COLO668 (cell line): ENCODE measurements around the gene ALDH1L2.

ENCODE experiments used
- DNase-seq: peaks from one replicate; lab custom pipeline; 2025; ENCODE audit not compliant: unreplicated experiment; lab: John Stamatoyannopoulos, UW

ALDH1L2 gene

DNA sequence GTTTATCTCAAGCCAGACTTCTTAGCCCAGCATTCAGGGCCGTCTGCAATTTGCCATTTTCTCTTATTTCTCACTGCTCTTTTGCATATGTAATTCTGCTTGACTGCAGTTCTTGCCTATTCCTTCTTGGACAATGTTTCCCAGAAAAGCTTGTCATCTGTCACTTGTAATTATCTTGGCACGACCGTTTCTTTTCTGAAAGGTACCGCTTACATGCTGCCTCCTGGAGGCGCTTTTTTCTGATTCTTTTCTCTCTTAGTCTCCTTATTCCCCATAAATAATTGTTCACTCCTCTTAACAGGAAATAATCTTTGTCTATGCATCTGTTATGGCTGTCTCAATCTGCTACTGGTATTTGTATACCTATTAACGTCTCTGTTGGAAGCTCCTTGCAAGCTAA lies 1.2 kb upstream of the ALDH1L2 start:
- DNase-seq = no peak

DNA sequence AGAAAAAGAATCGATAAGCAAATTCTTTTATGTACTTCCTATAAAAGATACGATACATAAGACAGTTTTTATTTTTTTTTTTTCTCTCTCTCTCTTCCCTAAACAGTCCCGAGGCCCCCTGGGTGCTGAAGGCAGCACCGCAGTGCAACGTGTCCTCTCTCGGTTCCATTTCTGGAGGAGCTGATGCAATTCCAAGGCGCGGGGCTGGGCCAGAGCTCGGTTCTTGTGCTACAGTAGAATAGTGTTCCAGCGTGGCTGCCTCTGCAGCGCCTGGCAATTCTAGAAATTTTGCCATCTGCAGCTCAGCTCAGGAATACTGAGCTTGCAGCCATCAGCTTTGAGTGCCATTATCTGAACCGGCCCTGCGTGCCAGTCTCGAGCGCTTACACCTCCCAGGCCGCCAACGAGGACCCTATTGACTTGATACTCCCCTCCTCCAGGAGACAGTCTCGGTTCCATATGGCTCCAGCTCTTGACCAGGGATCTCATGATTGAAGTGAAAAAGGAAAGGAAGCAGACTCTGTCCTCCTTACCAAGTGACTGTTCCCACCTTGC lies 630 bp downstream of the ALDH1L2 start:
- no peak for DNase-seq

DNA sequence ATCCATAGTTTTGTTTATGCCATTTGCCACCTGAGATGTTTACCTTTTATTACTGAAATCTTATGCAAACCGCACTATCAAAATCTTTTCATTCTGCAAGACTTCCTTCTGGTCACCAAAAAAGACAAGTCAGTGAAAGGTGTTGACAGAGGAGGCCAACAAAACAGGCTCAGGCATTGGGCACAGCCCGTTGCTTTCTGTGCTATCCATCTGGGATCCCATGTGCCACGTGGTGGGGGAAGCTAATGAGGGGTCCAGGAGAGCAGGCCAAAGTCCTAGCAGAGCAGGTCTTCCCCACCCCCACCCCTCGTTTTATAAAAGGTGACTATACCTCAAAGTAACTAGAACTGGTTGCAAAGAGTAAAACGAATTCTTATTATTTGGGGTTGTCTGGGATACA lies 1.2 kb downstream of the ALDH1L2 start:
- no peak for DNase-seq

DNA sequence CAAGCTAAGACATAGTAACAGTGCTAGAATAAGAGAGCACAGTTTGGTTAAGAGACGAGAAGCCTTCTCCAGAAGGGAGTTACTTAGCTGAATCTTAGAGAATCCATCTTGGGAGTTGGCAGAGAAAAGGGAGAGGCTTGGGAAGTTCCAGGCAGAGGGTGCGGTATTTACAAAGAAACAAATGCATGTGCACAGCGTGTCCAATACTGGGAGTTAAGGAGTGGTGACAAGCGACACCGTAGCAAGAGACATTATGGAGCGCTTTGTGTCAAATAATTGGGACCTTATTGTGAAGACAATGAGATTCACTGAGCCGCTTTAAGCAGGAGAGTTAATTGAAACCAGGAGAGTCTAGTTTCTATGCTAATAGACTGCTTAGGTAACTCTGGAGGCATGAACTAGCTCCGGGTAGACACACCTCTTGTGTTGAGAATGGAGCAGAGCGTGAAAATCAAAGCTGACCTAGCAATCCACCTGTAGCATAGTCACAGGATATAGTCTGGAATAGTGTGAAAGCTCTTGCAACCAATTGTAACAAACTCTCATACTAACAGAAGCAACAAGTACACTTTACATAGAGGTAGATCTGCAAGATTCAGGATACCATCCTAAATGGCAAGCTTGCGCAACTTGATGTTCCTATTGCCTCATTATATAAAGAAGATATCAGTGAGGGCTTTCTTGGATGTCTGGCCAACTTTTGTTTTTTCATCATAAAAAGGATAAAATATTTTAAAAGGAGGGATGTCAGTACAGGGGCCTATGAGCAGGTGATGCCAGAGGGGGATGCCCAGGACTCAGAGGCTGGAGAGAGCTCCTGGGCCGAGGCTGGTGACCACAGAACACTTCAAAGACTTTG lies 5.3 kb downstream of the ALDH1L2 start:
- DNase-seq = no peak

DNA sequence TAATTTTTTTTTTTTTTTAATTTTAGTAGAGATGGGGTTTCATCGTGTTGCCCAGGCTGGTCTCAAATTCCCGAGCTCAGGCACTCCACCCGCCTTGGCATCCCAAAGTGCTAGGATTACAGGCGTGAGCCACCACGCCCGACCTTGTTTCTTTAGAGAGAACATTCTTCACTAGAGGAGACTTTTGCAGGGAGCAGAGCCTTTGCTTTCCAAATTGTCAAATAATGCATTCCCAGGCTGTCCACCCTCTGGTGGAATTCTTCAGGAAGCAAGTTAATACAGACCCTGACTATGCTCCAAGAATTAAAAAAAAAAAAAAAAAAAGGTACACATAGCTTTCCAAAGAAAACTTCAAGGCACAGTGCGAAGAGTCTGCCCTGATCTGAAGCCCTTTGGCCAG lies 6.8 kb downstream of the ALDH1L2 start:
- no peak for DNase-seq

DNA sequence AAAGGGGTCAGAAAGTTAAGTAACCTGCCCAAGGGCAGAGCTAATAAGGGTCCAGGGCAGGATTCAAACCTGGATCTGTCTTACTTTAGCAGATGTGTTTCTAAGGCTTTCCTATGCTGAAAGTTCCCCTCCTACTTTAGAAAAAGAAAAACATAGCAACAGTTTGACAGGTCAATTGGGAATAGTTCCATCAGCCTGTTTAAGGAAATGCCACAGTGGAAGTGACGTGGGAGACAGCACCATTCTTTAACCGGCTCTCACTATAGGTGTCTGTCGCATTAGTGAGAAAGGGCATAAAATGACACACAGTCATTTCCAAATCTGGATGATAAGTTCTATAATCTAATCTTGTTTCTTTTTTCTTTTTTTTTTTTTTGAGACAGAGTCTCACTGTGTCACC lies 7.3 kb downstream of the ALDH1L2 start:
- DNase-seq = no peak

DNA sequence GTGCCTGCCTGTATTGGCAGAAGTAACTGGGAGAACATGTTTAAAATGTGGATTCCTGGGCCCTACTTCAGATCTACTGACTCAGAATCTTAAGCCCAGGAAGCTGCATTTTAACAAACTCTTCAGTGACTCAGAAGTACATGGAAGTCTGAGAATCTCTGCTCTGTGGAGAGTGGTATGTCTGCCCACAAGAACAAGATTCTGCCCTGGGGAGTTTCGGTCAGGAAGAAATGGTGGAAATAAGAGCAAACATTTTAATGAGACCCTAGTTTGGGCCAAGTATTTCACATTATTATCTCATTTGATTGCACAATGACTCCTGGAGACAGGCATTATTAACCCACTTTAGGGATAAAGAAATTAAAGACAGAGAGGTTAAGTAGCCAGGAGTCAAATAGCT lies 8.2 kb downstream of the ALDH1L2 start:
- DNase-seq = no peak

DNA sequence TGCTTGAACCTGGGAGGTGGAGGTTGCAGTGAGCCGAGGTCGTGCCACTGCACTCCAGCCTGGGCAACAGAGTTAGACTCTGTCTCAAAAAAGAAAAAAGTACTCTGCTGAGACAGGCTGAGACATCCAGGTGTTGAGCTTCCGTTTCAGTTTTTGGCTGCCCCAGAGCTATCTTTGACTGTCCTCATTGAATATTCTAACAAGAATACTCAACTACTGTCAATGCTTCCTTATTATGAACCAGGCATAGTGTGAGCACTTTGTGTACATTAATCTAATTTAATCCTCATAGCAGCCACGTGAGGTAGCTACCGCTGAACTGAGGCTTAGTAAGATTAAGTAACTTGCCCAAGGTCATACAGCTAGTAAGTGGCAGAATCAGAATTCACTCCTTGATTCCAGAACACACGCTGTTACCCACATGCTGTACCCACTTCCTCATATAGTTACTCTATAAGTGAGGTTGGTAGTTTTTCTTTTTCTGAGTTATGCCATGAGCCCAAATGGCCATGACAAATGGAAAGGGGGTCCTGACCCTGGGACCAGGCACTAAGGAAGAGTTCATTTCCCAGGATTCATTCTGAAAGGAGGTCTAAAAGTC lies 11.3 kb downstream of the ALDH1L2 start:
- DNase-seq = no peak

DNA sequence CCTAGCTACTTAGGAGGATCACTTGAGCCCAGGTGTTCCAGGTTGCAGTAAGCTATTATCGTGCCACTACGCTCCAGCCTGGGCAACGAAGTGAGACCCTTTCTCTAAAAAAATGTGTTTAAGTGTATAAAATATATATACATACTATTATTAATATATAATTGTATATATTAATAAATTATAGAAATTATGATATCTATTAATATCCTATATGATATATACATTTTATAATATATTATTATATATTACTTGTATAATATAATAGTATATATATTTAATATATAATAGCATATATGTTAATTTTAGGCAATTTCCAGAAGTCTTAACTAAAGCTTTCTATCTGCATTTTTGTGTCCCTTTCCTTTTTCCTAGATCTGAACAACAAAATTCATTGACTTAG lies 12.3 kb downstream of the ALDH1L2 start:
- DNase-seq = no peak

DNA sequence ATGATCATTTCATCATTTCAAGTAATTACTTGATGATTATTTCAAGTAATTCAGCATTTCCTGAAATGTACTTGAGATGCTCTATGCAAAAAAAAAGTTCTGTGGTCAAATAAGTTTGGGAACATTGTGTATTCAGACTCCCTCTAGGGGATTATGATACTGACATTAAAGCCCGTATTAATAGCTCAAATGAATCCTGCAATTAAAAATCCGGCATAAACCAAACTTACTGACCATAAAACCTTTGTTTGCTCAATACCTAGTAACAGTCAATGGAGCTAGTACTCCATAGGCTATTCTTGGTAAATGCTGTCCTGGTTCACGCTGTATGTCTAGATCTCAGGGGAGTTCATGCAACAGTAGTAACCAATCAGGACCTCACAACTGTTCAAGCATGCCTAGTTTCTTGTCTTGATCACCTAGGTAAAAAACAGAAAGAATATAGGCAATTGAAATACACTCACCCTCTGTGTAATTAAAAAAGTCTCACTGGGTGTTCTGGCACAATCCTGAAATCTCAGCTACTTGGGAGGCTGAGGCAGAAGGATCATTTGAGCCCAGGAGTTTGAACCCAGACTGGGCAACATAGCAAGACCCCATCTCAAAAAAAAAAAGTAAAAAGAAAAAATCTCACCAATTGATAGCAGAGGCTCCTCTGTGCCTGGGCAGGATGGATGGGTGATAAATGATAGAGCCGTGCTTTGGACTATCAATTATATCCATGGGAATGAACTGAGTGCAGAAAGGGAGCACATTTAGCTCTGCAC lies 14.1 kb downstream of the ALDH1L2 start:
- DNase-seq = no peak

DNA sequence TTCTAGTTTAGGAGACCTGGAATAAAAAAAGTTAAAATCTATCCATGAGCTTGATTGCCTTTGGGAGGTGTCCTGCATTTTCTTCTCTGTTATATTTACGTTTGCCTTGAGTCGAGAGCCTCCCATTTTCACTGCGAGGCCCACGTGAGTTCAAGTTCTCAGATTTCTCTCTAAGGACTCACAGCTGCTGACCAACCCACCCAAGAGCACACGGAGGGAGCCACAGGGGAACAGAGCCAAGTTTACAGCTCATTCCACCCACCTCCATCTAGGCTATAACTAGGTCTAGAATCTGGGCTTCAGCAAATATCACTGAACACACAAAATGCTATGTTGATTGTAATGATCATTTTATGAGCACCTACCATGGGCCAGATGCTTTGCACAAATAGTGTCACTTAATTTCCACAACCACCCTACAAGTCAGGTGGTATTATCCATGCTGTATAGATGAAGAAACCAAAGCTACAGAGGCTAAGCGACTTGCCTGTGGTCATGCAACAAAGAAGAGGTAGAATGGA lies 16.7 kb downstream of the ALDH1L2 start:
- DNase-seq = no peak

DNA sequence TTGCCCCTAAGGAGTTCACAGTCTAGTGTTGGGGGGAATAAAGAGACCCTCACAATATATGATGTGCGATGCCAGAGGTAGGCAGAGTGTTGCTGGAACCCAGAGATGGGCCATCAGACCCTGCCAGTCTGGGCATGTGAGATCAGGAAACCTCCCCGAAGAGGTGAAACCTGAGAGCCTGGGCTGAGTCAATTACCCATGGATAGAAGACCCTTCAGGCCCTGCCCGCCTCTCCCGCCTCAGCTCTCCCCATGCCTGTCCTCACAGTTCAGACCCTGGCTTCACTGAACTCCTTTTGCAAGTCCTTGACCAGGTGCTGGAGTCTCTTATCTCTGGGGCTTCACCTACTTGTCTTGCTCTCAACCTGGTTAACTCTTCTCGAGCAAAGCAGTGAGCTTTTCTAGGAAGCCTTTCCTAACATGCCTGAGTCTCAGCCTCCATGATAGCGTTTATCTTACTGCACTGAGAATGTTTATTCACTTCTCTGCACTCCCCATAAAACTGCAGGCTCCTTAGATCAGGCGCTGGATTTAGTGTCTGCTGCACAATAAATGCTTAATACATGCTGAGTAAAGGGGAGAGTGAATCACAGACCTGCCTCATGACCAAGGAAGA lies 19.6 kb downstream of the ALDH1L2 start:
- DNase-seq = no peak

DNA sequence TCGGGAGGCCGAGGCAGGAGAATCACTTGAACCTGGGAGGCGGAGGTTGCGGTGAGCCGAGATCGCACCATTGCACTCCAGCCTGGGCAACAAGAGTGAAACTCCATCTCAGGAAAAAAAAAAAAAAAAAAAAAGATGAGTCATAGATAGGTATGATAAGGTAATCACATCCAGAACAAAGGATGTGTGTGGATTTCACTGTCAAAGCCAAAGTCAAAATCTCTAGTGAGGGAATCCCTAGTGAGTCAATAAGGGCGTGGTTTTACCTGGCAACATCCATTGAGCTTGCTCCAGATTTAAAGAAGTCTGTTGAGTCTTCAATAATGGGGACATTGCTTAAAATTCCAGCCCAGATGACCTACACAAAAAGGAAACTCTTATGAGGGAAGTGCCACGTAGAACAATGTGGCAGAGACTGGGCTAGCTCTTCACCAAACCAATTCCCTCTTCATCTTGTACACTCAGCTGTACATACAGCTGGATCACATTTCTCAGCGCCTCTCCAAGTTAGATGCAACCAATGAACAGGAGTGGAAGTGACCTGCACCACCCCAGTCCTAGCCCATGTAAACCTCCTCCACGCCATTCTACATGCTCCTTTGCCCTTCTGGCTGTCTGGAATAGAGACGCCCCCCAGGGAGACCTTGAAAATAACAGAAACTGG lies 23.4 kb downstream of the ALDH1L2 start:
- DNase-seq = peak; percentile 22

DNA sequence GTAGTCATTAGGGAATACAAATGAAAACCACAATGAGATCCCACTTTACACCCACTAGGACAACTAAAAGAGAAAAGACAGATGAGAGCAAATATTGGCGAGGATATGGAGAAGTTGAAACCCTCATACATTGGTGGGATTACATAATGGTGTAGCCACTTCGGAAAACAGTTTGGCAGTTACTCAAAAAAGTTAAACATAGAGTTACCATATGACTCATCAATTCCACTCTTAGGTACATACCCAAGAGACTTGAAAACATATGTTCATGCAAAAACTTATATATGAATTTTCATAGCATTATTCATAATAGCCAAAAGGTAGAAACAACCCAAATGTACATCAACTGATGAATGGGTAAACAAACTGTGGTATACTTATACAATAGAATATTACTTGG lies 27.1 kb downstream of the ALDH1L2 start:
- DNase-seq = no peak

DNA sequence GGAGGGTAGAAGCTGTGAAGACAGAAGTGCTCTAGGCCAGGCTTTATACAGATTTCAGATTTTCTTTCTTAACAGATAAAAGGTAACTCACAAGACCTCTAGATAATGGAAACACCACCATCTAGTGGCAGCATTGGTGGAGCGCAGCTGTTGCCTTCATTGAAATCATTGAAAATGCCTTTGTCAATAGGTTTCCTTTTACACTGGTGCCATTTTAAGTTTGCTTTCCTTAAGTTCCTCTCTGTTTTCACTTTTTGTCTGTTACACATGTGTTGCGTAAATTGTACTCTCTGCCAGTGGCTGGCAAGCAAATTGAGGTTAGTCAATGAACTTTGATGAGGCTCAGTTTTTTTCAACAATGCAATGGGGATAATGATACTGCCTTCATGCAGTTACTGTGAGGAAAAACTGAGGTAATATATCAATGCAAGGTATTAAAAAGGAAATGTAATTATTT lies 31.1 kb downstream of the ALDH1L2 start:
- peak; percentile 79 for DNase-seq

DNA sequence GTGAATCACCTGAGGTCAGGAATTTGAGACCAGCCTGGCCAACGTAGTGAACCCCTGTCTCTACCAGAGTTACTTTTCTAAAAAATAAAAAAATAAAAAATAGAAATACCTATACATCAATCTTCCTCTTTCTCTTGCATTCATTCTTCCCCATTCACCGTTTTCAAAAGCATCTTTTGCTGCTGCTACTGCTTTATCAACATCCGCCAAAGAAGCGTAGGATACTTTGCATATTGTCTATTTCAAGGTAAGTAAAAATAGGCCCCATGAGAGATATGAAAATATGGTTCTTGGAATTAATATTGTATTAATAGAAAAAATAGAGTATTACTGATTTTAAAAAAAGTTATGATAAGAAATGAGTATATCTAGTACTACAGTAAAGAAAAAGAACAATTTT lies 32.3 kb downstream of the ALDH1L2 start:
- no peak for DNase-seq

DNA sequence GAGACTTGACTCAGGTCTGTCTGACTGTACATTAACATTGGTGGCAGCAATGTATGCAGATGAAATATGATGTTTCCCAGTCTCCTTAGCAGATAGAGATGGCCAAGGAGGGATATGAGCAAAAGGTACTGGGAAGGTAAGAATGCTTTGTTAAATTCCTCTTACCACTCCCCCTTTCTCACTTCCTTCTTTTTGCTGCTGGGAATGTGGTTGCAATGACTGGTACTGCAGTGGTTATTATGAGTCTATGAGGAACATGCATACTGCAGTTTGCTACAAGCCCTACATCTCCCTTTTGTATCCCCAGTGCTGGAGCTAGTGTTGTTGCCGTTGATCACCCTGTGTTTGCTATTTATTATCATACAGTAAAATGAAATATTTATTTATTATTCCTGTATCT lies 35.9 kb downstream of the ALDH1L2 start:
- DNase-seq = no peak

DNA sequence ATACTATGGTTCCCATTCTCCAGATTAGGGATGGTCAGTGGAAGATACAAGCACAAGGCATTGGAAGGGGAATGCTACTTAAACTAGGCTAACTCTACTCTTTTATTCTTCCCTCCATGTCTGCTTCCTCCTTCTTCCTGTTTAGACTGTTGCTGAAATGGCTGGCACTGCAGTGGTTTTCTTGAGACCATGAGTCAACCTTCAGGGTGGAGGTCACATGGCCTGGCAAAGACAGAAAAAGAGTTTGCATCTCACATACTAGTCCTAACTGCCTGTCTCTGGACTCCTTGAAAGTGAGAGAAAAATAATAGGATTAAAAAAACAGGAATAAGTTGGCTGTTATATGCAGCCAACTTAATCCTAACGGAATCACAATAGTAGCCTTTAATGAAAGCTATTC lies 37.0 kb downstream of the ALDH1L2 start:
- DNase-seq = no peak

DNA sequence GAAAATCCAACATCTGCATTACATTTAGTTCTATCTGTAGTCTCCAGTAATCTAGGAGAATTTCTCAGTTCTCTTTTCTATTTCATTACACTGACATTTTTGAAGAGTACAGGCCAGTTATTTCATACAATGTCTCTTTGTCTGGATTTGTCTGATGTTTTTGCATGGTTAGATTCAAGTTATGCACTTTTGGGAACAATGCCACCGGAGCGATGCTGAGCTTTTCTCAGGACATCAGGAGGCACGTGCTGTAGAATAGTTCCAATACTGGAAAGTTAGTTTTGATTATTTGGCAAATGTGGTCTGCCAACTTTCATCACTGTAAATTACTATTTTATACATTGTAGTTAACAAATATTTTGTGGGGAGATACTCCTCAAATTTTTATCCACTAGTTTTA lies 43.1 kb downstream of the ALDH1L2 start:
- DNase-seq = no peak

DNA sequence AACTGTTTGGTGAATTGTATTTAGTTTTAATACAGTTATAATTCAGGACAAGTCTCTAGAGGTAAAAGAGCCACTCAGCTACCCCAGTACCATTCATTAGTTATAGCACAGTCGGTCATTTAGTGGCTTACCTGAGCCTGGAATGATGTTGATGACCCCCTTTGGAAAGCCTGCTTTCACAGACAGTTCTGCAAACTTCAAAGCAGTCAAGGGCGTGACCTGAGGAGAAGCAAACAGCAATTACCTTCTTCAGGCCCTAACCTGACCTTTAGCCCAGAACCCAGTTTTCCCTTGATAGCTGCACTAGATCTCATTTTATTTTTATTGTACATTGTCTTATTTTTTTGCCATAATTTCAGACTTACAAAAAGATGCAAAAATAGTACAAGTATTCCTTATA lies 43.8 kb downstream of the ALDH1L2 start:
- no peak for DNase-seq
